ENCODE results near the gene SIL1. TPM values are rescaled to one million over a fixed set of nuclear protein-coding genes. Genes with fewer than 3 reads are reported as not detected.

The SIL1 gene
- total RNA-seq, 1 donor from 2014 or later, result 16.0 TPM

- H3K9me3 Mint-ChIP-seq, result no peaks in the 10 kb centered on the region
- H3K27ac Mint-ChIP-seq (ENCODE audit: unreplicated experiment), result no peak overlapping the region
- H3K4me1 Mint-ChIP-seq, result peaks cover 22% of the 10 kb centered on the region
- H3K4me3 Mint-ChIP-seq, result no peak overlapping the region
- no peaks in the 10 kb centered on the region for H3K27me3 Mint-ChIP-seq (ENCODE audit: low read depth)
- TF ChIP-seq CTCF (conservative IDR thresholded peaks at IDR 0.05), result no peak
- H3K36me3 Mint-ChIP-seq (ENCODE audit: low read depth), result no peaks in the 10 kb centered on the region
- no peak for DNase-seq (ENCODE audit: low read depth, low spot score)
Measured at GRCh38 chr5:139131062-139131461, 67.1 kb downstream of the SIL1 start.

DNA sequence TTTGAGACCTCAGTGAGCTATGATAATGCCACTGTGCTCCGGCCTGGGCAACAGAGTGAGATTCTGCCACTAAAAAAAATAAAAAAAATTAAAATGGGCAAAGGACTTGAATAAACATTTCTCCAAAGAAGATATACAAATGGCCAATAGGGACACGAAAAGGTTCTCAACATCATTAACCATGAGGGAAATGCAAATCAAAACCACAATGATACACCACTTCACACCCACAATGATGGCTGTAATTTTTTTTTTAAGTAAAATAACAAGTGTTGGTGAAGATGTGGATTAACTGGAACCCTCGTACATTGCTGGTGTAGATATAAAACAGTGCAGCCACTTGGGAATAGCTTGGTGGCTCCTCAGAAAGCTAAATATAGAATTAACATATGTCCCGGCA is 68.0 kb downstream of the SIL1 start:
- Mint-ChIP-seq H3K36me3 (ENCODE audit: low read depth) (no peaks in the 10 kb centered on the region), H3K4me1 (peaks cover 22% of the 10 kb centered on the region), H3K9me3 (no peaks in the 10 kb centered on the region), H3K27ac (ENCODE audit: unreplicated experiment) (no peak overlapping the region), H3K27me3 (ENCODE audit: low read depth) (no peaks in the 10 kb centered on the region), H3K4me3 (no peak overlapping the region)
- DNase-seq (ENCODE audit: low read depth, low spot score), result no peak
- TF ChIP-seq CTCF (conservative IDR thresholded peaks at IDR 0.05), result no peak

DNA sequence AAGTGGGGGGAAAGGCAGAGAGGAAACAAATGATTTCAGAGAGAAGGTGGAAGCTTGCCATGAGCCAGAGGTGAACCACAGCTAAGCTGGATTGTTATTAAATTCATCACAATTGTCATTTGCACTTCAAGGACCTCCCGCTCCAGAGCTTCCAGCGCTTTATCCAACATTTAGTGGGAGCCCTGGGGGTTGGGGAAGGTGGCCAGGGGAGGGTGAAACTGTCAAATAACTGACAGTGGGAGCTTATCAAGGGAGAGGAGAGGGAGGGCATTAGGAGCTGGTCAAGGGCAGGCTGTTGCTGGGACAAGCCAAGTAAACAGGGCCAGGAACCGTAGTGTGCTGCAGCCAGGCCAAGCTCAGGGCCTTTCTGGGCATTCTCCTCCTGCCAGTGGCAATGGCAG is 71.5 kb downstream of the SIL1 start:
- Mint-ChIP-seq H3K36me3 (ENCODE audit: low read depth) (no peaks in the 10 kb centered on the region), H3K27ac (ENCODE audit: unreplicated experiment) (no peak overlapping the region), H3K4me1 (peaks cover 11% of the 10 kb centered on the region), H3K9me3 (no peaks in the 10 kb centered on the region), H3K27me3 (ENCODE audit: low read depth) (no peaks in the 10 kb centered on the region), H3K4me3 (no peak overlapping the region)
- TF ChIP-seq CTCF (conservative IDR thresholded peaks at IDR 0.05), result no peak
- DNase-seq (ENCODE audit: low read depth, low spot score), result no peak

- H3K4me1 Mint-ChIP-seq, result peaks cover 4% of the 10 kb centered on the region
- no peaks in the 10 kb centered on the region for H3K27me3 Mint-ChIP-seq (ENCODE audit: low read depth)
- no peak for DNase-seq (ENCODE audit: low read depth, low spot score)
- no peak for TF ChIP-seq CTCF (conservative IDR thresholded peaks at IDR 0.05)
- no peak overlapping the region for H3K4me3 Mint-ChIP-seq
- no peaks in the 10 kb centered on the region for H3K36me3 Mint-ChIP-seq (ENCODE audit: low read depth)
- no peaks in the 10 kb centered on the region for H3K9me3 Mint-ChIP-seq
- no peak overlapping the region for H3K27ac Mint-ChIP-seq (ENCODE audit: unreplicated experiment)
Measured at GRCh38 chr5:139125991-139126390, 72.2 kb downstream of the SIL1 start.

- no peak for DNase-seq (ENCODE audit: low read depth, low spot score)
- Mint-ChIP-seq H3K4me3 (no peak overlapping the region), H3K27me3 (ENCODE audit: low read depth) (no peaks in the 10 kb centered on the region), H3K27ac (ENCODE audit: unreplicated experiment) (no peak overlapping the region), H3K4me1 (no peaks in the 10 kb centered on the region), H3K36me3 (ENCODE audit: low read depth) (no peaks in the 10 kb centered on the region), H3K9me3 (no peaks in the 10 kb centered on the region)
- no peak for TF ChIP-seq CTCF (conservative IDR thresholded peaks at IDR 0.05)
Measured at GRCh38 chr5:139124774-139125520, 73.2 kb downstream of the SIL1 start.

Data from neural crest cell (in vitro differentiated cells).